GM21619 (cell line): ENCODE measurements around the gene FAM229A.
A peak's percentile ranks its signal among the peaks of the same experiment; 100 is the strongest.

ENCODE experiments used
- ATAC-seq: cut with Tn5 transposase; IDR thresholded peaks from one replicate; pipeline ENCODE4 v1.9.1; 2021; ENCODE audit not compliant: unreplicated experiment

FAM229A gene

GRCh38 chr1:32350785-32351398, 11.4 kb downstream of the FAM229A start:
- peak; percentile 43 for ATAC-seq

- ATAC-seq, result no peak
Measured at GRCh38 chr1:32349211-32349708, 13.0 kb downstream of the FAM229A start.

GRCh38 chr1:32346532-32347157, 15.6 kb downstream of the FAM229A start:
- ATAC-seq, result no peak

- no peak for ATAC-seq
Measured at GRCh38 chr1:32345289-32345827, 16.9 kb downstream of the FAM229A start.

- no peak for ATAC-seq
Measured at GRCh38 chr1:32342704-32343103, 19.6 kb downstream of the FAM229A start.

- ATAC-seq, result no peak
Measured at GRCh38 chr1:32341971-32342370, 20.3 kb downstream of the FAM229A start.

GRCh38 chr1:32341186-32341757, 21.0 kb downstream of the FAM229A start:
- ATAC-seq, result no peak

GRCh38 chr1:32339363-32339978, 22.8 kb downstream of the FAM229A start:
- ATAC-seq, result peak; percentile 31

GRCh38 chr1:32338637-32339145, 23.6 kb downstream of the FAM229A start:
- no peak for ATAC-seq

GRCh38 chr1:32337855-32338636, 24.2 kb downstream of the FAM229A start:
- ATAC-seq, result no peak

GRCh38 chr1:32336963-32337675, 25.2 kb downstream of the FAM229A start:
- peak; percentile 30 for ATAC-seq

GRCh38 chr1:32336591-32336932, 25.7 kb downstream of the FAM229A start:
- ATAC-seq, result no peak

- ATAC-seq, result no peak
Measured at GRCh38 chr1:32335790-32336590, 26.3 kb downstream of the FAM229A start, which contains the start of gene MARCKSL1. MARCKSL1 (minus strand) TSS chr1:32336233; CDS start chr1:32336033, 200 bp downstream.

GRCh38 chr1:32335535-32335789, 26.8 kb downstream of the FAM229A start:
- no peak for ATAC-seq

- no peak for ATAC-seq
Measured at GRCh38 chr1:32334864-32335534, 27.3 kb downstream of the FAM229A start.

- no peak for ATAC-seq
Measured at GRCh38 chr1:32334274-32334861, 27.9 kb downstream of the FAM229A start.

- no peak for ATAC-seq
Measured at GRCh38 chr1:32333251-32333963, 28.9 kb downstream of the FAM229A start.
